HG03442 (cell line): Measurements from ENCODE around the gene BRPF1.

ENCODE experiments used
- ATAC-seq: cut with Tn5 transposase; IDR thresholded peaks from one replicate; pipeline ENCODE4 v1.9.1; 2021; ENCODE audit warnings: mild to moderate bottlenecking, moderate library complexity; ENCODE audit not compliant: unreplicated experiment

Gene BRPF1

DNA sequence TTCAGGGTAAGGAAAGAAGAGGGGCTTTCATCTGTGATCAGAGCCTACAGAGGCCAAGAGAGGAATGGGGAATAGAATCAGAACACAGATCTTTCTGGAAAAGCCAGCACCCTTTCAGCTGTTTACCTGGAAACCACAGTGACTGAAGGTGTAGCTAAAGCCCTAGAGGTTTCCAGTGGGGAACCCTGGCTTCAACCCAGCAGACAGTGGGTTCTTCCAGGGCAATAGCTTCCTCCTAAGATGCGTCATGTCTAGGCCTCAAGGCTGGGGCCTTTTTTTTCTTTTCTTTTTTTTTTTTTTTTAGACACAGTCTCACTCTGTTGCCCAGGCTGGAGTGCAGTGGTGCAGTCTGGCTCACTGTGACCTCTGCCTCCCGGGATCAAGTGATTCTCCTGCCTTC, 31.0 kb upstream of the BRPF1 start:
- ATAC-seq: no peak

- no peak for ATAC-seq
Observed at GRCh38 chr3:9701006-9701405, 30.5 kb upstream of the BRPF1 start.

- ATAC-seq: no peak
Observed at GRCh38 chr3:9701711-9702110, 29.8 kb upstream of the BRPF1 start.

DNA sequence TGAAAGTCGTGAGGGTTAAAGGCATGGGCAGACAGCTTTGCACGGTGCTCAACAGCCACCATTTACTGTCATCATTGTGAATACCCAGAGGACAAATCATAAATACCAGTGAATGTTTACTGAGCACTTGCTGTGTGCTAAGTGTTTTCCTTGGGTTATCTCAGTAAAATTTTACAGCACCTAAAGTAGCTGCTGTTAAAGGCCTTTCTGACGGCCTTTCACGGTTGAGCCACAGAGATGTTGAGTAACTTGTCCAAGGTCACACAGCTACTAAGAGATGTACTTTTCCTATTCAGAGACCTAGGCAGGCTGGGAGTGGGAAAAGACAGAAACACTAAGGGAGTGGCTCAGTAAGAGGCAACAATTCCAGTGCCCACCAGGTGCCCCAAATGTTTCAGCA, 28.3 kb upstream of the BRPF1 start:
- no peak for ATAC-seq

GRCh38 chr3:9703736-9704346, 27.7 kb upstream of the BRPF1 start, which contains the start of gene CPNE9:
CPNE9 (plus strand) TSS chr3:9703833; CDS start chr3:9703997, 164 bp downstream.
- ATAC-seq: no peak

GRCh38 chr3:9704347-9705322, 26.9 kb upstream of the BRPF1 start:
- no peak for ATAC-seq

DNA sequence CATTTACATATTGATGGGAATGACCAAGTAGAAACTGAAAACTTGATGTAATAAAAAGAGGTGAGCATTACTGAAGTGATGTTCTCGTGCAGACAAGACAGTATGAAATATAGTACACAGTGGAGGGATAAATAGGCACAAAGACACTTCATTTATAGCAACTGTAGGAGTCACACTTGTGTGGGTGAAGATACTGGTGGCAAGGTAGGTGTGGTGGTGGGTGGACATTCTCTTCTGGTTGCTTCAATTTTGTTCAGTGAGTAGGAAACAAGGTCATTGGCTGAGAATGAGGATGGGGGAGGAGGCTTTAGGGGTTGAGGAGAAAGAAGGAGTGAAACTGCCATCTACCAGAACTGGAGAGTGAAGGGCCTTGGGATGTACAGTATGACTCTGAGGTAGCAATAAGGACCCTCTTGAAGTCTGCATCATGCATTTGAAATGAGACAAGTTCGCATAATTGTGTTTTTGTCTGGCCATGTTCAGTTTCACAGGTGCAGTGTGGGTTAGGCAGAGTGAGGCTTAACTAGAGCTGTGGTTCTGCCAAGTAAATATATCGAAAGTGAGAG, 21.3 kb upstream of the BRPF1 start:
- ATAC-seq: no peak

- ATAC-seq: no peak
Observed at GRCh38 chr3:9712415-9712814, 19.1 kb upstream of the BRPF1 start.

DNA sequence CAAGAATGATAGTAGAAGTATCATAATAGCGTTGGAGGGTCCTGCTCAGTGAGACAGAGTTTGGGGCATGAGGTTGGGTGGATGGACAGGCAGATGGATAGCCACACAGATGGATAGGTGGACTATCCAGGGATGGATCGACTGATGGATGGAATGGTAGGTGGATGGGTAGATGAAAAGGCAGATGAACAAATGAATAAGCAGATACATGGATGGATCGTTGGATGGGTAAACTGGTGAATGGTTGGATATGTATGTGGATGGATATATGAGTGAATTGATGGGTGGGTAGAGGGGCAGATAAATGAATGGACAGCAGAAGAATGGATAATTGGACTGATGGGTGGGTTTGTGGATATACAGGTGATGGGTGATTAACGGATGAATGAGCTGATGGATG, 18.4 kb upstream of the BRPF1 start:
- ATAC-seq: no peak

- no peak for ATAC-seq
Observed at GRCh38 chr3:9715136-9715535, 16.4 kb upstream of the BRPF1 start.

DNA sequence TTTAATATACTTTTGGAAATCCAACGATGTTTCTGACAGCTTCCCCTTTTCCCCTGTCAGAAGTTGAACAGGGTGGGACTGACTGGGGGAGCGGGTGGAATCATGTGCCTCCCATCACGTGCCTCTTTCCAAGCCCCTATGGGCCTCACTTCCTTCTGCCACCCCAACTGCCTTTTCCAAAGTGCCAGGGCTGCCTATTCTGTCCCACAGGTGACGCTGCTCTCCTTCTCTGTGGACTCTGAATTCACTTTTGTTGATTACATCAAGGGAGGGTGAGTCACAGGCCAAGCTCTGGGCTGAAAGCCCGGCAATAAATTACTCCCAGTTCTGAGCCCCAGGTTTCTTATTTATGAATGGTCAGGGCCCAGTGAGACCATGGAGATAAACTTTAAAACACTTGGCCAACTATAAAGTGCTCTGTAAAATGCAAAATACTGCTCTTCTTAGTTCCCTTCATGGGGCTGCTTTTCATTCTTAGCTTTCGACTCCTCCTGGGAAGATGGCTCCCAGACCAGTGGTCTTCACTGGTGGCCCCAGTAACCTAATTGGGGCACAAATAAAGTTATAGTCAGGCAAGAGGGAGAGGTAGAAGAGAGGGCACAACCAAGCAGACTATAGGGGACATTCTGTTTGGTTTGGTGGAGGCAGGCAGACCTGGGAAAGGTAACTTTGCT, 15.6 kb upstream of the BRPF1 start:
- ATAC-seq: no peak

GRCh38 chr3:9716801-9717555, 14.6 kb upstream of the BRPF1 start:
- ATAC-seq: no peak

GRCh38 chr3:9717563-9717962, 14.0 kb upstream of the BRPF1 start:
- ATAC-seq: no peak

DNA sequence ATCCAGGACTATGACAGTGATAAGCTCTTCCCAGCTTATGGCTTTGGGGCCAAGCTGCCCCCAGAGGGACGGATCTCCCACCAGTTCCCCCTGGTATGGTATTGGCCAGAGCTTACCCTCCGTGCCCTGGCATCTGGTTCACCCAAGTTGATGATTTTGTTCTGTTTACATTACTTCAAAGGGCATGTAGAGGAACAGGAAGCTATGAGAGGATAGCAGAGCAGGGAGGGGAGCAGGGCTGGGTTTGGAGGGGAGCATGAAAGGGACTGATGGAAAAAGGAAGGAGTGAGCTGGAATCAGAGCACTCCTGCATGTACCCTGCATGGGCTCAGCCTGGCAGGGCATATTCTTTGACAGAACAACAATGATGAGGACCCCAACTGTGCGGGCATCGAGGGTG, 13.4 kb upstream of the BRPF1 start:
- ATAC-seq: no peak

GRCh38 chr3:9721015-9721699, 10.4 kb upstream of the BRPF1 start:
- ATAC-seq: no peak

- ATAC-seq: no peak
Observed at GRCh38 chr3:9721700-9722060, 9.9 kb upstream of the BRPF1 start.

GRCh38 chr3:9725775-9726515, 5.6 kb upstream of the BRPF1 start:
- ATAC-seq: no peak

DNA sequence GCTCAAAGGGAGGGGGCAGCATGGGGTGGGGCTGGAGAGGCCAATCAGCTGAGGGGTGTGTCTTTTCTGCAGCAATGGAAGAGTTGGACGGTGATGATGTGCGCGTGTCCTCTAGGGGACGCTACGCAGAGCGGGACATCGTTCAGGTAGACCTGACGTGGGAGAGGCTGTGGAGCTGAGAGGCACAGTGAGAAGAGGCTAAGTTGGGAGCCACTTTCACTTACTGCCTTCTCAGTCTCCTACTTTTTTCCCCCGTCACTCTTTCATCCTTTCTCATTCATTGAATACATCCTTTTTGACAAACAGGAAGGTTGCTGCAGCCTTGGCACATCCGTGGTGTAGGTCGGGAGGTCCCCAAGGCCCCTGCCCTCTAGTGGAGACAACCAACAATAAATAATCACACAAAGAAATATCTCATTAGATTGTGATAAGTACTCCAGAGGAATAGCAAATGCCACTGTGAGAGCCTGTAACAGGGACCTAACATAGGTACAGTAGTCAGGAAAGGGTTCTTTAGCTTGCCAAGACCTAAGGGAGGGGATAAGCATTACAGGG, 4.4 kb upstream of the BRPF1 start:
- no peak for ATAC-seq

GRCh38 chr3:9727743-9728142, 3.8 kb upstream of the BRPF1 start:
- no peak for ATAC-seq
